K562 (cell line): ENCODE data around the gene CHRM1. TPM values are rescaled to one million over a fixed set of nuclear protein-coding genes. Genes with fewer than 3 reads are reported as not detected.

ENCODE experiments used
- MBD2 ChIP-seq: sonication (generic); IDR thresholded peaks from 2 replicates; pipeline ENCODE4 v1.6.1; 2016; ENCODE audit warnings: low read depth, borderline replicate concordance
- MLLT1 ChIP-seq, 2 experiments: fragments of 450-650 bp; IDR thresholded peaks; 2 replicates each; pipeline ENCODE4 v1.6.1; 2016
- PATZ1 ChIP-seq: fragments of 250-450 bp; sonication (Bioruptor Pico); IDR thresholded peaks from 2 replicates; pipeline ENCODE4 v1.5.0; 2020; ENCODE audit warnings: mild to moderate bottlenecking, borderline replicate concordance
- PHB2 ChIP-seq: fragments of 450-650 bp; IDR thresholded peaks from 2 replicates; pipeline ENCODE4 v1.6.1; 2017; ENCODE audit warnings: low read depth
- SAP30 ChIP-seq: fragments of 200-600 bp; sonication (generic); IDR thresholded peaks from 2 replicates; pipeline ENCODE4 v1.6.1; 2012; ENCODE audit warnings: borderline replicate concordance, low read depth, mild to moderate bottlenecking, moderate library complexity, low read length, control low read depth, inconsistent platforms; ENCODE audit not compliant: insufficient read depth, poor library complexity, severe bottlenecking
- SIX5 ChIP-seq, 2 experiments: IDR thresholded peaks; 2 replicates each; pipeline ENCODE4 v1.6.1; 2011; ENCODE audit warnings: low read length in 2 of 2, borderline replicate concordance in 1 of 2, low read depth in 1 of 2, mild to moderate bottlenecking in 1 of 2, moderate library complexity in 1 of 2; ENCODE audit not compliant: insufficient read depth in 1 of 2
- TFAP4 ChIP-seq: sonication (generic); formaldehyde crosslinking; IDR thresholded peaks from 2 replicates; pipeline ENCODE4 v1.8.0; 2022; ENCODE audit warnings: missing genetic modification reagents, mild to moderate bottlenecking, moderate library complexity, borderline replicate concordance
- ZBTB40 ChIP-seq, 2 experiments: fragments of 450-650 bp in 1 of 2; sonication (generic) in 1 of 2; formaldehyde crosslinking in 1 of 2; IDR thresholded peaks; 2 replicates each; pipeline versions ENCODE4 v1.7.1 to v1.9.0; 2016 to 2022; ENCODE audit warnings: inconsistent platforms in 1 of 2, mild to moderate bottlenecking in 1 of 2, missing genetic modification reagents in 1 of 2
- ZNF740 ChIP-seq, 3 experiments: fragments of 200-800 bp in 1 of 3; sonication (Bioruptor generic) in 1 of 3; sonication (generic) in 1 of 3; formaldehyde crosslinking in 1 of 3; IDR thresholded peaks; 2 replicates each; pipeline versions ENCODE4 v1.6.1 to v1.8.0; 2016 to 2022; ENCODE audit warnings: mild to moderate bottlenecking in 2 of 3, missing compliant biosample characterization in 2 of 3, missing genetic modification characterization in 2 of 3, missing genetic modification reagents in 1 of 3
- polyA plus RNA-seq, 8 experiments: library from polyadenylated mRNA; depleted of rRNA in 4 of 8; stranded (reverse) in 5 of 8; unstranded in 3 of 8; fragments of >200 nt; fragmentation: Nextera tagmentation in 2 of 8; fragmentation: Illumina TruSeq in 1 of 8; extraction: Ambion mirVana in 2 of 8; extraction: Trizol in 1 of 8; gene quantifications; 2 replicates each; pipeline versions ENCODE4 v1.2.1 to v1.2.3, GENCODE V29; 2011 to 2014; ENCODE audit warnings: inconsistent platforms in 1 of 8, missing spikeins in 1 of 8
- total RNA-seq, 7 experiments: library from RNA; depleted of rRNA in 6 of 7; stranded (reverse); fragments of >200 nt in 6 of 7; fragmentation: Illumina TruSeq in 2 of 7; extraction: Trizol in 2 of 7; gene quantifications; 2 replicates each; pipeline versions ENCODE4 v1.2.1 to v1.2.3, GENCODE V29; 2011 to 2021; ENCODE audit warnings: low replicate concordance in 1 of 7

The CHRM1 gene
- total and polyA plus RNA-seq, 9 of the 15 experiments (the other 6 are each of a cell fraction or from before 2014, with no cell fraction given) = not detected

- TF ChIP-seq ZBTB40 (IDR thresholded peaks at IDR 0.05) (peak; percentile 6; the same call in 1 of the 2 replicates), ZBTB40 (CRISPR knock-in tag; IDR thresholded peaks at IDR 0.05) (no peak), TFAP4 (CRISPR knock-in tag) (no peak), SAP30 (no peak), PATZ1 (no peak), SIX5 (IDR thresholded peaks at IDR 0.05; ENCODE audit: borderline replicate concordance in 1 of 2, insufficient read depth in 1 of 2, low read depth in 1 of 2, low read length in 2 of 2) (no peak), ZNF740 (CRISPR knock-in tag; IDR thresholded peaks at IDR 0.05) (no peak), ZNF740 (tag; IDR thresholded peaks at IDR 0.05) (0 out of 4 replicates have a peak, but pooled peaks of 1 of the 2 experiments have one; percentile 10), PHB2 (0 out of 2 replicates have a peak, but pooled peaks have one; percentile 11), MBD2 (no peak), MLLT1 (IDR thresholded peaks at IDR 0.05) (peak in 1 of 2 experiments; percentile 55; a peak in 2 of 4 replicates)
These were observed 38.8 kb downstream of the CHRM1 start (continued) for GRCh38 chr11:62882431-62882749.
